GM12872 (cell line): ENCODE data around the gene COX10.

Experiments used
- TF ChIP-seq, protein P1 (sequence below): IDR thresholded peaks from 3 replicates; pipeline ENCODE4 v1.5.1; 2011; ENCODE audit warnings: low read depth, mild to moderate bottlenecking, low read length, moderate library complexity; ENCODE audit not compliant: insufficient read depth

Gene COX10

GRCh38 chr17:14047591-14047990 is 21.7 kb upstream of the COX10 start:
- TF ChIP-seq, protein P1, sequence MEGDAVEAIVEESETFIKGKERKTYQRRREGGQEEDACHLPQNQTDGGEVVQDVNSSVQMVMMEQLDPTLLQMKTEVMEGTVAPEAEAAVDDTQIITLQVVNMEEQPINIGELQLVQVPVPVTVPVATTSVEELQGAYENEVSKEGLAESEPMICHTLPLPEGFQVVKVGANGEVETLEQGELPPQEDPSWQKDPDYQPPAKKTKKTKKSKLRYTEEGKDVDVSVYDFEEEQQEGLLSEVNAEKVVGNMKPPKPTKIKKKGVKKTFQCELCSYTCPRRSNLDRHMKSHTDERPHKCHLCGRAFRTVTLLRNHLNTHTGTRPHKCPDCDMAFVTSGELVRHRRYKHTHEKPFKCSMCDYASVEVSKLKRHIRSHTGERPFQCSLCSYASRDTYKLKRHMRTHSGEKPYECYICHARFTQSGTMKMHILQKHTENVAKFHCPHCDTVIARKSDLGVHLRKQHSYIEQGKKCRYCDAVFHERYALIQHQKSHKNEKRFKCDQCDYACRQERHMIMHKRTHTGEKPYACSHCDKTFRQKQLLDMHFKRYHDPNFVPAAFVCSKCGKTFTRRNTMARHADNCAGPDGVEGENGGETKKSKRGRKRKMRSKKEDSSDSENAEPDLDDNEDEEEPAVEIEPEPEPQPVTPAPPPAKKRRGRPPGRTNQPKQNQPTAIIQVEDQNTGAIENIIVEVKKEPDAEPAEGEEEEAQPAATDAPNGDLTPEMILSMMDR: no peak

DNA sequence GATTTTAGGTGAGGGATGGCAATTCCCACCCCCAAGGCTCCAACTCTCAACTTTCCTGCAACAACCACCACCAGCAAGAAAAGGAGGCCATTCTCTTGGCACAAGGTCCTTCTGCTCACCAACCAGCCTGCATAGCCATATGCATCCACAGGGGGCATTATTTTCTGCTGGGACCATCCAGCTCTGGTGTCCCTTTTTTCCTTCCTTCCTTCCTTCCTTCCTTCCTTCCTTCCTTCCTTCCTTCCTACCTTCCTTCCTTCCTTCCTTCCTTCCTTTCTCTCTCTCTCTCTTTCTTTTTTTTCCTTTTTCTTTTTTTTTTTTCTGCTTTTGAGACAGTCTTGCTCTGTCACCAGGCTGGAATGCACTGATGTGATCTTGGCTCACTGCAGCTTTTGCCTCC is 21.1 kb upstream of the COX10 start:
- TF ChIP-seq, protein P1: peak; percentile 46; the same call in 2 of the 3 replicates

GRCh38 chr17:14050616-14051015 is 18.7 kb upstream of the COX10 start:
- TF ChIP-seq, protein P1: no peak

GRCh38 chr17:14051692-14052091 is 17.6 kb upstream of the COX10 start:
- TF ChIP-seq, protein P1: no peak

DNA sequence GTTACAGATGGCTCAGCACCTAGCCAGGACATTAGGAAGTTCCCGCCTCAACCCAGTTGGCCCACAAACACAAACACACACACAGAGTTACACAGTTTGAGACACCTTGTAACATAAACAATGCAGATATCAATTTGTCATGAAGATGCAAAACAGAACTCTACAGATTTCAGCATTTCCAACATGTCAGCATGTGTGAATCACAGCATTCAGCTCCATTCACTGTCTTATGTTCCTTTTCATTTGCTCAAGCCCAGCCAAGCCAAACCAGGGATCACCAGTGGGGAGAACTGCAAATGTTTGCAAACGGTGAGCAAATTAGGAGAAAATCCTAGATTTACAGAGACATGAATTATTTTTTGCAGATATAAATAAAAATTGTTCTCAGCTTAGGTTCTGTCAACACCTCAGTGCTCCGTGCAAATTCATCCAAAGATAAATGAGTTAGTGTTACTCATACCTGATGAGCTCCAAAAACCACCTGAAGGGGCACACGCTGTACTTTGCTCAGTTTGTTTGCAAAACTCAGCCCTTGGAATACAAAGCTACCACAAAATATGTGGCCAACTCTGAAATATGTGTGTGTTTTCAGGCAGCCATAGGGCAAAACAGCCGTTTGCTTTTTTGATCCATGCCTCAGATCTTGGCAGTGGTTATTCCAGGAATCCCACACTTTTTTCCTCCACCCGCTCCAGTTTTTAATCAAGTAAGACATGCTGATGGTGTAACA is 16.3 kb upstream of the COX10 start:
- TF ChIP-seq, protein P1: no peak

- TF ChIP-seq, protein P1: no peak
Measured at GRCh38 chr17:14057591-14057990, 11.7 kb upstream of the COX10 start.

GRCh38 chr17:14058051-14058450 is 11.3 kb upstream of the COX10 start:
- TF ChIP-seq, protein P1: no peak
